ENCODE data around the gene ATP13A2.
"Not testable (repeated sequence)": the region's sequence is repeated elsewhere in the genome, so short reads cannot be mapped to it uniquely, and the experiment has no call there.

Gene ATP13A2

GRCh38 chr1:16978139-16978538 lies 33.6 kb downstream of the ATP13A2 start:
- DNase-seq = no peak

DNA sequence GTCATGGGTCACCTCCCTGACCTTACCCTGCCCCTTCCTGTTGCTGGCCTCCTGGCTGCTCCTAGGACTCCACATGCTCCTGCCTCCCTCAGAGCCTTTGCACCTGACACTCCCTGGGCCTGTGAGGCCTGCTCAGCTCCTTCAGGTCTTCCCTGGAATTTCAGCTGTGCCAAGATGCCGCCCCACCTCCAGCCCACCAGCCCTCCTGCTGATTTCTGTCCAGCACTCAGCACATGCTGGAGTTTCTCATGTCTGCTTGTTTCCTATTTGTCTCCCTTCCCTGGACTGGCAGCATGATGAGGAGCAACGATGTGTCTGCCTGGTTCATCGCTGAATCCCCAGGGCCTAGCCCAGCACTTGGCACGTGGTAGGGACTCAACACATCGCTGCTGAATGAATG lies 34.4 kb downstream of the ATP13A2 start:
- DNase-seq = no peak

GRCh38 chr1:16976966-16977365 lies 34.8 kb downstream of the ATP13A2 start:
- DNase-seq = no peak

DNA sequence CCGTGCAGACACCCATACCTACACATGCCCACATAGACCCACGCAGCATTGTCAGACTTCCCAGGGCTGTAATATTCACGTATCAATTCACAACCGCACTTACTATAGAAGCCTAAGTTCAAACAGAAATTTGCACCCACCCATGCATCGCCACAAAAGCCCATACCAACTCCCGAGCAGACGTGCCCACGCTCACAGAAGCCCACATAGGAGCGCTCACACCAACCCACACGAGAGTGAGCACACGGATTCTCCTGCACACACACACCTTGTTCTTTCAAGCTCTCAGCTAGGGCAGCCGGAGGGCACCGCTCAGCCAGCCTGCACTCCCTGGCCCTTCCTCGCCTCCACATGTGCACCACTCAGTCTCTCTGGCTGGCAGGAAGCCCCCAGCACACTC lies 35.9 kb downstream of the ATP13A2 start:
- no peak for DNase-seq

- no peak for DNase-seq
Observed at GRCh38 chr1:16975211-16975610, 36.5 kb downstream of the ATP13A2 start.

- no peak for DNase-seq
Observed at GRCh38 chr1:16973215-16973614, 38.5 kb downstream of the ATP13A2 start.

- no peak for DNase-seq
Observed at GRCh38 chr1:16972189-16972895, 39.4 kb downstream of the ATP13A2 start.

GRCh38 chr1:16971341-16972188 lies 40.2 kb downstream of the ATP13A2 start:
- no peak for DNase-seq

DNA sequence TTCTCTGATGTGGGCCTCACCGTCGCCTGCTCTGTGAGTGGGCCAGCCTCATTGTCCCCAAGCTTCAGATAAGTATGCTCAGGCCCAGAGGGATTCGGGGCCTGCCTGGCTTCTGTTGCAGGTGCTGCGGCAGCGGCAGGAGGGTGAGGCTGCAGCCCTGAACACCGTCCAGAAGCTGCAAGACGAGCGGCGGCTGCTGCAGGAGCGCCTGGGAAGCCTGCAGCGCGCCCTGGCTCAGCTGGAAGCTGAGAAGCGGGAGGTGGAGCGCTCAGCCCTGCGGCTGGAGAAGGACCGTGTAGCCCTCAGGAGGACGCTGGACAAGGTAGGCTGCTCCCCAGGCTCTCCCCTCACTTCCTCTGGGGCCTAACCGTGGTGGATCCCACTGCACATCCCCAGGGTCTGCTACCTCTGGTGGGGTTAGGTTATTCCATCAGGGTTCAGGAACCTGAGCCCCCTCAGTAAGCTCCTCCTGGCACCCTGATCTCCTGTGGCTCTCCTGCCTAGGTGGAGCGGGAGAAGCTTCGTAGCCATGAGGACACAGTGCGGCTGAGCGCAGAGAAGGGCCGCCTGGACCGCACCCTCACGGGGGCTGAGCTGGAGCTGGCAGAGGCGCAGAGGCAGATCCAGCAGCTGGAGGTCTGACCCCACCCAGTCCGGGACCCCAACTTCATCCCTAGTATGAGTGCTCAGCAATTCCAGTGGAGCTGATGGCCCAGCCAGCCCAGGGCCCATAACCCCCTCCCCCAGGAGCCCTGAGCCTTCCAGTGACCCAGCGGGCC lies 41.4 kb downstream of the ATP13A2 start:
- DNase-seq = no peak

DNA sequence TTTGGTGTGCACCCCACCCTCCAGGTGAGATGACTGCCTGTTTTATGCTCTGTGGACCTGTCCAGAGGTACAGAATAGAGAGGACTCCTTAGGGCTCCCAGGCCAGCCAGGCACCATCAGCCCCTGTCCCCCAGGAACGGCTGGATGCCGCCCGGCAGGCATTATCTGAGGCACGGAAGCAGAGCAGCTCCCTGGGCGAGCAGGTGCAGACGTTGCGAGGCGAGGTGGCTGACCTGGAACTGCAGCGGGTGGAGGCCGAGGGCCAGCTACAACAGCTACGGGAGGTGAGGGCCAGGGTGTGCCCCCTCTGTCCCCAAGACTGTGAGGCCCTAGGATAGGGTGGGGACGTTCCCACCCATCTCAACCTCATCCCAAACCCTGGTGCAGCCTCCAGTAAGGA lies 42.1 kb downstream of the ATP13A2 start:
- no peak for DNase-seq

DNA sequence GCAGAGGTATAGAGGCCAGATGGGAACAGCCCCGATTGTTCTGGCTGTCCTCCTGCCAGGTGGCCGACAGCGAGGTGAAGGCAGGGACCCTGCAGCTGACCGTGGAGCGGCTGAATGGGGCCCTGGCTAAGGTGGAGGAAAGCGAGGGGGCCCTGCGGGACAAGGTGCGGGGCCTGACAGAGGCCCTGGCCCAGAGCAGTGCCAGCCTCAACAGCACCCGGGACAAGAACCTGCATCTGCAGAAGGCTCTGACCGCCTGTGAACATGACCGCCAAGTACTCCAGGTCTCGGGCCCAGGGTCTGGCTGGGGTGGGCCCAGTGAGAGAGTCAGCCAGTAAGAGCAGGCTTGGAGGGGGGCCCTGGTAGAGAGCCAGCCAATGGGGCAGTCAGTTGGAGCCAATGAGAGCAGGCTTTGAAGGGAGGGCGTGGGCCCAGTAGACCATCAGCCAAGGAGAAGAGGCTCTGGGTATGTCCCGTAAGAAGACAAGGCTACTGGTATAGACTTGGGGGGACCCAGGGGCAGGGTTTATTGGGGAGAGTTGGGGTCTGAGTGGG lies 42.6 kb downstream of the ATP13A2 start:
- no peak for DNase-seq

GRCh38 chr1:16968372-16968771 lies 43.4 kb downstream of the ATP13A2 start:
- DNase-seq = no peak

- DNase-seq = no peak
Observed at GRCh38 chr1:16967962-16968361, 43.8 kb downstream of the ATP13A2 start.

GRCh38 chr1:16967095-16967575 lies 44.6 kb downstream of the ATP13A2 start:
- DNase-seq = no peak

- DNase-seq = no peak
Observed at GRCh38 chr1:16966282-16966681, 45.4 kb downstream of the ATP13A2 start.

- DNase-seq = no peak
Observed at GRCh38 chr1:16965486-16966067, 46.2 kb downstream of the ATP13A2 start.

GRCh38 chr1:16964169-16964568 lies 47.6 kb downstream of the ATP13A2 start:
- DNase-seq = not testable (repeated sequence)

GRCh38 chr1:16961297-16962133 lies 50.2 kb downstream of the ATP13A2 start:
- no peak for DNase-seq

- DNase-seq = peak; percentile 78
Observed at GRCh38 chr1:16960560-16961296, 51.0 kb downstream of the ATP13A2 start.

- no peak for DNase-seq
Observed at GRCh38 chr1:16958475-16958874, 53.3 kb downstream of the ATP13A2 start.

DNA sequence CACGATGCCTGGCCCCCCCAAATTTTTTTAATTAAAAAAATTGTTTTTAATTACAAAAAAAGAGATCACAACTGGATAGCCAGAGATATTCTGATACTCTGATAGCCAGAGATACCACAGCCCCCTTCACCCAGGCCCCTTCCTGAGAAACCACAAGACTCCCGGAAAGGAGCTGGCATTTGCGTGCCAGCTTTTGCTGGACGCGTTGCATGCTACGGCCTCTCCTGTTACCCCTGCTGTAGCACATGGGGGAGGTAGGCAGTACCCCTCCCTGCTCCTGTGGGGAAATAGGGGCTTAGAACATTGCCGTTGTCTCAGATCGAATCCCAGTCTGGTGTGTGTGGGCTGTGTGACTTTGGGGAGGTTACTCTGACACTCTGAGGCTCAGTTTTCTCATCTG lies 54.0 kb downstream of the ATP13A2 start:
- no peak for DNase-seq

Measured in NCI-H1436 (cell line).